NB4 (cell line): ENCODE results near the gene COBL.

Experiments
- DNase-seq: peaks from one replicate; pipeline ENCODE4 v3.0.0; 2010; ENCODE audit warnings: low read depth
- H3K4me3 ChIP-seq: one replicate; pipeline ENCODE4 v1.5.1; 2011; ENCODE audit warnings: mild to moderate bottlenecking, low read depth, low read length, moderate library complexity
- CTCF ChIP-seq: IDR thresholded peaks from one replicate; pipeline ENCODE4 v1.5.1; 2012; ENCODE audit warnings: low read depth, low read length
- MAX ChIP-seq: IDR thresholded peaks from 2 replicates; pipeline ENCODE4 v1.6.1; 2011; ENCODE audit warnings: low read depth, low read length
- MYC ChIP-seq: IDR thresholded peaks from 2 replicates; pipeline ENCODE4 v1.6.1; 2011; ENCODE audit warnings: low read depth, low read length
- POLR2A ChIP-seq: IDR thresholded peaks from 2 replicates; pipeline ENCODE4 v1.6.1; 2011; ENCODE audit warnings: mild to moderate bottlenecking; ENCODE audit not compliant: insufficient read length; ENCODE audit errors: extremely low read depth

COBL gene

GRCh38 chr7:51151455-51151854, 165.2 kb downstream of the COBL start:
- TF ChIP-seq MYC (no peak), CTCF (no peak), POLR2A (no peak), MAX (no peak)
- DNase-seq, result no peak
- no peak overlapping the region for H3K4me3 ChIP-seq

- TF ChIP-seq CTCF (no peak), POLR2A (no peak), MAX (no peak), MYC (no peak)
- DNase-seq, result no peak
- no peak overlapping the region for H3K4me3 ChIP-seq
Observed at GRCh38 chr7:51150193-51150592, 166.4 kb downstream of the COBL start.

- TF ChIP-seq MYC (no peak), MAX (no peak), POLR2A (no peak), CTCF (no peak)
- H3K4me3 ChIP-seq, result no peak overlapping the region
- no peak for DNase-seq
Observed at GRCh38 chr7:51148216-51148615, 168.4 kb downstream of the COBL start.

GRCh38 chr7:51146816-51147586, 169.6 kb downstream of the COBL start:
- H3K4me3 ChIP-seq, result no peak overlapping the region
- no peak for DNase-seq
- no peak for TF ChIP-seq MAX
- no peak for TF ChIP-seq CTCF
- TF ChIP-seq POLR2A, result no peak
- TF ChIP-seq MYC, result no peak

- TF ChIP-seq MYC (no peak), CTCF (no peak), MAX (no peak), POLR2A (no peak)
- no peak for DNase-seq
Observed at GRCh38 chr7:51144178-51144577, 172.4 kb downstream of the COBL start.

More at GRCh38 chr7:51144178-51144577, 172.4 kb downstream of the COBL start:
- no peak overlapping the region for H3K4me3 ChIP-seq
